Left lobe of liver (tissue), 2 donors: ENCODE results near the gene BCL2L12. TPM values are rescaled to one million over a fixed set of nuclear protein-coding genes. Genes with fewer than 3 reads are reported as not detected.
"Not testable (repeated sequence)": the region's sequence is repeated elsewhere in the genome, so short reads cannot be mapped to it uniquely, and the experiment has no call there.

Experiments
- ATAC-seq: fragments of 200-7000 bp; cut with Tn5 transposase; one replicate; pipeline ENCODE4 v1.9.1; 2020; ENCODE audit warnings: mild to moderate bottlenecking, moderate library complexity
- DNase-seq: peaks from one replicate; pipeline ENCODE4 v3.0.0-alpha.2; 2020; ENCODE audit warnings: low spot score
- total RNA-seq: library from RNA; stranded (reverse); gene quantifications from one replicate; pipeline ENCODE4 v1.2.1, GENCODE V29; 2021
- donor health status: DM: no; HTN: no; CAD: no; lungs with moderate emphysema.
- donor health status: DM: no; HTN: yes; CAD: no.

The BCL2L12 gene, protein sequence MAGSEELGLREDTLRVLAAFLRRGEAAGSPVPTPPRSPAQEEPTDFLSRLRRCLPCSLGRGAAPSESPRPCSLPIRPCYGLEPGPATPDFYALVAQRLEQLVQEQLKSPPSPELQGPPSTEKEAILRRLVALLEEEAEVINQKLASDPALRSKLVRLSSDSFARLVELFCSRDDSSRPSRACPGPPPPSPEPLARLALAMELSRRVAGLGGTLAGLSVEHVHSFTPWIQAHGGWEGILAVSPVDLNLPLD
- total RNA-seq: 13.7 TPM

- peak; percentile 83 for ATAC-seq
- DNase-seq: peak; percentile 99
These were observed at the start of gene BCL2L12, which contains the start of gene IRF3 for GRCh38 chr19:49665351-49666119. Gene BCL2L12, plus strand, starts transcription at chr19:49665933. Its CDS starts 760 bp downstream, at chr19:49666693. Gene IRF3, minus strand, starts transcription at chr19:49665857. Its CDS starts 1,019 bp downstream, at chr19:49664838.

DNA sequence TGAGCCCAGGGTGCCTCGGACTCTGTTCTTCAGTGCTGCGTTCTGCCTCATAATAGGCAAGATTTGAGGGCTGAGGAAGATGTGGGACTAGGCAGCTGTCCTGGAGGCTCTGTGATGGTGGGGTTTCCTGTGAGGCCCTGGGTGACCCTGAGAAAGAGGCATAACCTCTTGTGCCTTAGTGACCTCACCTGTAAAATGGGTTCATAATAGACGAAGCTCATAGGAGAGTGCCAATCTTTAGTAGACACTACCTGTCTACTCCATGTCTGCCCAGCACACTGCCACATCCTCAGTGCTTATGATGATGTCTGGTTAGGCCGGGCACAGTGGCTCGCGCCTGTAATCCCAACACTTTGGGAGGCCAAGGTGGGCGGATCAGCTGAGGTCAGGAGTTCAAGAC is 49.2 kb upstream of the BCL2L12 start:
- no peak for ATAC-seq
- no peak for DNase-seq

GRCh38 chr19:49616945-49617344 is 48.8 kb upstream of the BCL2L12 start:
- ATAC-seq (no peak), DNase-seq (no peak)

DNA sequence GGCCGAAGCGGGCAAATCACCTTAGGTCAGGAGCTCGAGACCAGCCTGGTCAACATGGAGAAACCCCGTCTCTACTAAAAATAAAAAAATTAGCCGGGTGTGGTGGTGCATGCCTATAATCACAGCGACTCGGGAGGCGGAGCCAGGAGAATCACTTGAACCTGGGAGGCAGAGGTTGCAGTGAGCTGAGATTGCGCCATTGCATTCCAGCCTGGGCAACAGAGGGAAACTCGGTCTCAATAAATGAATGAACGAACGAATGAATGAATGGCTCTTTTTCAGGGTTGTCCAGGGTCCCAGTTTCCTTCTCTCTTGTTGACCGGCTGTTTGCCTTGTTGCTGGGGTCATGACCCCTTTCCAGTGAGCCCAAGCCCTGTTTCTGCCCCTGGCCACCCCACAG is 47.9 kb upstream of the BCL2L12 start:
- ATAC-seq, DNase-seq: not testable (repeated sequence)

DNA sequence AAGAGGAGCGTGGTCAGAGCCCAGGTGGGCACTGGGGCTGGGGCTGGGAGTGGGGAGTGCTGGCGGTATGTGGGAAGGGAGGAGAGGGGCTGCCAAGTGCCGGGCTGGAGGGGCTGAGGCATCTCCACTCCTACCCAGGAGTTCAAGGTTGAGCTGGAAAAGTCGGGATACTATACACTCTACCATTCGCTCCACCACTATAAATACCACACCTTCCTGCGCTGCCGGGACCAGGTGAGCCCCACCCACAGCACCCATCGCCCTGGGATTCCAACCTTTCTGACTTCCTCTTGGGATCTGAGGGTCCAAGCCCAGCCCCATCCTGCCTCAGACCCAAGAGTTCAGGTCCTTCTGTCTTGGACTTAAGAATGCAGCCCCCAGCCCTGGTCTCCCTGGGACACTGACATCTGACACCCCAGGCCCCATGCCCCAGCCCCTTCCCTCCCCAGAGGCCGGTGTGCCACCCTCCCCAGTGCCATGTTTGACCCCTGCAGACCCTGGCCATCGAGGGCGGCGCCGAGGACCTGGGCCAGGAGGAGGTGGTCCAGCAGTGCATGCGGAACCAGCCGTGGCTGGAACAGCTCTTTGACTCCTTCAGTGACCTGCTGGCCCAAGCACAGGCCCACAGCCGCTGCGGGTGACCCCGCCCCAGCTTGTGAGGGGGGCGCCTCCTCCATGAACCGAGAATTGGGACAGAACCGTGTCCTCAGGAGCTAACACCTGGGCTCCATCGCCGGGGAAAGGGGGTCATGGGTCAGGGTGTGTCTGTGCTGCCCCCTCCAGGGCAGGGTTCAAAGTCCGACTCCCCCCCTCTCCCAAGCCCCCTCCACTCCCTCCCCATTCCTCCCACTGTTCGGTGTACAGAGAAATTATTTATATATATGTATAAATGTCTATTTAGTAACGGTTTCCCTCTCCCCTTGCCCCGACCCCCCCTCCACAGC is 40.5 kb upstream of the BCL2L12 start:
- ATAC-seq: peak; percentile 30
- no peak for DNase-seq

GRCh38 chr19:49626226-49626625 is 39.5 kb upstream of the BCL2L12 start:
- no peak for DNase-seq
- no peak for ATAC-seq

GRCh38 chr19:49629659-49630058 is 36.1 kb upstream of the BCL2L12 start:
- ATAC-seq (no peak), DNase-seq (no peak)

GRCh38 chr19:49631014-49631588 is 34.6 kb upstream of the BCL2L12 start:
- ATAC-seq (peak; percentile 46), DNase-seq (no peak)

DNA sequence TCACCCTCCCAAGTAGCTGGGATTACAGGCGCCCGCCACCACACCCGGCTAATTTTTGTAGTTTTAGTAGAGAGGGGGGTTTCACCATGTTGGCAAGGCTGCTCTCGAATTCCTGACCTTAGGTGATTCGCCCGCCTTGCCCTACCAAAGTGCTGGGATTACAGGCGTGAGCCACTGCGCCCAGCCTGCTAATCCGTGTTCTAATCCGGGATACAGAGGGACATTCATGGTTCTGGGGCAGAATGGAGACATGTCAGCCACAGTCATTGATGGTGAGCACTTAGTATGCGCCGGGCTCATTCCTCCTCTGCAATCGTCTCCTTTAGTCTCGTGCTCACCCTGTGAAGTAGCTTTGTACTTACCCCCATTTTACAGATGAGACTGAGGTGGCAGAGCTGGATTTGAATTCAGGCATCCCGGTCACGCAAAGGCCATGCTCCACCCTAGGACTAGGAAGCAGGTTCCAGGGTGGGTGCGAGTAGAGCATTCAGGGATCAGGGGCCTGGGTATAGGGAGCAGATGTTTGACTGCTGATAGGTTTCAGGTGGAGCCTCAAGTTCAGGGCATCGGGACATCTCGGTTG is 34.0 kb upstream of the BCL2L12 start:
- DNase-seq: no peak
- ATAC-seq: no peak

- ATAC-seq (no peak), DNase-seq (no peak)
These were observed 33.2 kb upstream of the BCL2L12 start for GRCh38 chr19:49632576-49632975.

GRCh38 chr19:49633273-49633672 is 32.5 kb upstream of the BCL2L12 start:
- DNase-seq, ATAC-seq: not testable (repeated sequence)

DNA sequence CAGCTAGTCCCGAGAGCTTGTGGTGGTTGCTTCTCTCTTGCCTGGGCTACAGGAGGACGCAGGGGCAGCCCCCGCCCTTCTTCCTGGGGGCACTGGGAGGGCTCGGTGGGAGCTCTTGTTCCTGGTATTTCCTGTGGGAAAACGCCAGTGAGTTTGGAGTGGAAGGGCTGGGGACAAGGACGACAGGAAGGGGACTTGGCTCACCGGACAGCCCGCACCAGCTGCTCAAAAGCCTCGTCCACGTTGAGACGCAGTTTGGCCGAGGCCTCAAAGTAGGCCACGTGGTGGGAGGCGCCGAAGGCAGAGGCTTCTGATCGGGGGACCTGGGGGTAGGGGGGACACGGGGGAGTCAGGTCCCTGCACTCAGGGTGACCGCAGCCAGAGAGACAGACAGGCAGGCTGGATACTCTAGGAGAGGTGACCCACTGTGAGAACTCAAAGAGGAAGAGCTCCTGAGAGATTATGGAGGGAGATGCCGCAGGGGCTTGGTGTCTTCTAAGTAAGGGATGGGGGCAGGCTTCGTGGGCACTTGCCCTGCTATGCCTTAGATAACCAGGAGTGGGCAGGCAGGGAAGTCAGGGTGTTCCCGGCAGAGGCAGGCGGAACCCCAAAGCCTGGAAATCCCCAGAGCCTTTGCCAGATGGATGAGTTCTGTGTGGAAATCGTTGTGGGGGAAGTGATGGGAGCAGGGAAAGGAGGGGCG is 30.1 kb upstream of the BCL2L12 start:
- DNase-seq (no peak), ATAC-seq (no peak)

GRCh38 chr19:49636233-49636932 is 29.4 kb upstream of the BCL2L12 start:
- no peak for ATAC-seq
- DNase-seq: no peak

DNA sequence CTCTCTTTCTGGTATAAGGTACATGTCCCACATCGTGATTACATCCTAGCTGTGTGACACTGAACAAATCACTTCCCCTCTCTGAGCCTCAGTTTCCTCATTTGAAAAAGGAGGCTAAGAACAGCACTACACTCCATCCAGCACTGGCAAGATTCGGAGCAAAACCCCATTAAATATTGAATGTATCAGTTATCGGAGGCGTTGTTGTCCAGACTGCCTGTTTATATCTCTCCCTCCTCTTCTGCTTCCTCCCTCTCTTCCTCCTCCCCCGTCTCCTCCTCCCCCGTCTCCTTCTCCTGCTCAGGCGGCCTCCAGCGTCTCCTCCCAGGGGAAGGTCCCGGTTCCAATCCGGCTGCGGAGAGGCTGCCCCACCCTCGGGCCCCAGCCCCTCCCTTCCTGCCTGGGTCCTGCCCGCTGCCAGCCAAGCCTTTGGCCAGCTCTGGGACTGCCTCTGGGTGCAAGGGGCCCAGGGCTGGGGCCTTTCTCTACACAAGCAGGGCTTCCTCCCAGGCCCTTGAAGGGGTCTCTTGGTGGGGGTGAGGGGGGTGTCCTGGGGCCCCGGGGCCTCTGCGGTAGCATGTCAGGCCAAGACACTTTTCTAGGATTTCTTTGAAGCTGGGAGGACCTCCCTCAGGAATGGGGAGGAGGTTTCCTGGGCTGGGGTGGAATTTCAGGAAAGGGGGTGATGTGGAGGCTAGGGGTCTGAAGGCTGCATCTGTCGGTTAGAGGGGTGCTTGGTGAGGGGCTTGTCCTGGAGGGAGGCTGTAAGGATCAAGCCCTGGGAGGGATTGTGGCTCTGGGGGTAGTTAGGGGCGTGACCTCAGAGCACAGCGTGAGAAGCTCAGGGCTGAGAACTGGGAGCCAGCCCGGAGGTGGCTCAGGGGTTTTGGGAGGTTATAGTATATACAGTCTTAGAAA is 27.7 kb upstream of the BCL2L12 start:
- peak; percentile 65 for DNase-seq
- ATAC-seq: no peak

DNA sequence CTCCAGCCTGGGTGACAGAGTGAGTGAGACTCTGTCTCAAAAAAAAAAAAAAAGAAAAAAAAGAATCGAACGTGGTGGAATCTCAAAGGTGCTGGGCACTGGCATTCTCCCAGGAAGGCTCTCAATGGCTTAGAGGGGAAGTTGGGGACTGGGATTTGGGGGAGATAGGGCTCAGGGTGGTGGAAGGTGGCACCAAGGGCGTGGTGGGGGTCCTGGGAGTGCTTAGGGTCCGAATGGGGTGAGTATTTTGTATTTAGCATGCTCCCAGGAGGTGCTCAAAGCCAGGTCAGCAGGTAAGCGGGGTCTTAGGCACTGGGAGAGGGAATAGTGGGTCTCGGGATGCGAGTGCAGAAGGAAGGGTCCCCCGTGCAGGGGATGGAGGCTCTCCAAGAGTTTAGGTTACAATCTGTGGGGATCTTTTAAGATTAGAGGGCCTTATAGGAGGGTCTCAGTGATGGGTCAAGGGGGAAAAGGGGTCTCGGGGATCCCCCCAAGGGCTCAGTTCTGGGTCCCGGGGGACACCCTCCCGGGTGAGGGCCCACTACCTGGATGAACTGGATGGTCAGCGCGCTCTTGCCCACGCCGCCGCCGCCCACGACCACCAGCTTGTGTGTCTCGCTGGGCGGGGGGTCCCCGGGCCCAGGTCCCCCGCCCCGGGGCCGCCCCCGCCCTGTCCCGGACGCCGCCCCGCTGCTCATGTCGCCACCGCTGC is 26.2 kb upstream of the BCL2L12 start:
- no peak for ATAC-seq
- DNase-seq: no peak

DNA sequence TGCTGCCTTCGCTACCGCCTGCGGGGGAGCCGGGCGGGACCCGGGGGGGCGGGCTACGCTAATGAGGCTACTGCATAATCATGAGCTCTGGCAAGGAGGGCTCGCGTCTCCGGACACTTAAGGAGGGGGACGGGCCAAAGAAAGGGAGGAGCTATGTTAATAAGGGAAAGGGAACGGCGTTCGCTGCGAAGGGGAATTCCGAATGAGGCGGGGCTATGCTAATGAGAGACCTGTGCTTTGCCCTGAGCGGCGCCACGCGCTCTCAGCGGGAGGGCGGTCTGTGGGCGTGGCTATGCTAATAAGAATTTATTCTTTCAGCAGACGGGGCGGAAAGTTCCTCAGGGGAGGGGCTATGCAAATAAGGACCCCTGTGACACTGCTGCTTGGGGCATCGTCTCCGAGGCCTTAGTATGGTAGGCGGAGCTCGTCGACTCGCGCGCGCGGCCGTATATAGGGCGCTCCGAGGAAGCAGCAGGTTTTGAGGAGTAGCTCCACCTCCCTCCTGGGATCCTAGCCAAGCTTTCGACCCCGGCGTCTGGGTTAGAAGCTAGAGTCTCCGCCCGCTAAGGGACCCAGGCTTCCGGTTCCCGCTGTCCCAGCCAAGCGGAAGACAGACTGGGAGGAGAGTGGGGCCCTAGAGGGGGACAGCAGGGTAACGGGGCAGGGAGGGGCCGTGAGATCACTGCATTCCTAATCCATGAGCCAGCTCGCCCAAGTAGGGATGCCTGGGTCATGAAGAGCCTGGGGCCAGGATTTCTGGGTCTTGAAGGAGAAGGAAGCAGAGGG is 25.4 kb upstream of the BCL2L12 start, which contains the start of gene RRAS:
Gene RRAS (minus strand): TSS at position 31 of the 786 bp plus-strand sequence. CDS start 45 bp downstream, outside the sequence.
- peak; percentile 100 for DNase-seq
- peak; percentile 71 for ATAC-seq
